GM19240 (cell line): ENCODE results near the gene EDEM3.
"Not testable (repeated sequence)": the region's sequence is repeated elsewhere in the genome, so short reads cannot be mapped to it uniquely, and the experiment has no call there.

Source experiments
- DNase-seq: peaks from one replicate; pipeline ENCODE4 v3.0.0; 2011; ENCODE audit warnings: low spot score; ENCODE audit not compliant: insufficient read length

Gene EDEM3

GRCh38 chr1:184769241-184769640 is 14.6 kb upstream of the EDEM3 start:
- no peak for DNase-seq

GRCh38 chr1:184768467-184768866 is 13.8 kb upstream of the EDEM3 start:
- DNase-seq = no peak

GRCh38 chr1:184767591-184767990 is 12.9 kb upstream of the EDEM3 start:
- DNase-seq = no peak

GRCh38 chr1:184764483-184764882 is 9.8 kb upstream of the EDEM3 start:
- no peak for DNase-seq

- not testable (repeated sequence) for DNase-seq
These were observed 8.9 kb upstream of the EDEM3 start for GRCh38 chr1:184763520-184763919.

- no peak for DNase-seq
These were observed 7.4 kb upstream of the EDEM3 start for GRCh38 chr1:184761969-184762485.

- DNase-seq = no peak
These were observed 5.0 kb upstream of the EDEM3 start for GRCh38 chr1:184759651-184760050.

GRCh38 chr1:184759112-184759511 is 4.5 kb upstream of the EDEM3 start:
- DNase-seq = no peak

GRCh38 chr1:184757891-184758290 is 3.2 kb upstream of the EDEM3 start:
- DNase-seq = no peak

- no peak for DNase-seq
These were observed 2.7 kb upstream of the EDEM3 start for GRCh38 chr1:184757406-184757805.

GRCh38 chr1:184755226-184756065 is 788 bp upstream of the EDEM3 start:
- DNase-seq = no peak

- DNase-seq = no peak
These were observed 816 bp downstream of the EDEM3 start for GRCh38 chr1:184753608-184754475.

GRCh38 chr1:184753117-184753516 is 1.5 kb downstream of the EDEM3 start:
- DNase-seq = no peak

- no peak for DNase-seq
These were observed 2.0 kb downstream of the EDEM3 start for GRCh38 chr1:184752656-184753055.

GRCh38 chr1:184748740-184749139 is 5.9 kb downstream of the EDEM3 start:
- DNase-seq = no peak

- DNase-seq = no peak
These were observed 7.3 kb downstream of the EDEM3 start for GRCh38 chr1:184747089-184747955.

- no peak for DNase-seq
These were observed 8.6 kb downstream of the EDEM3 start for GRCh38 chr1:184745929-184746638.

- no peak for DNase-seq
These were observed 9.5 kb downstream of the EDEM3 start for GRCh38 chr1:184745110-184745509.

- DNase-seq = no peak
These were observed 11.4 kb downstream of the EDEM3 start for GRCh38 chr1:184743062-184743756.

GRCh38 chr1:184740344-184740743 is 14.3 kb downstream of the EDEM3 start:
- DNase-seq = no peak
